HepG2 (cell line): ENCODE results near the gene BLOC1S4. TPM values are rescaled to one million over a fixed set of nuclear protein-coding genes. Genes with fewer than 3 reads are reported as not detected.

Experiments used
- DPF2 ChIP-seq: sonication (generic); formaldehyde crosslinking; IDR thresholded peaks from 2 replicates; pipeline ENCODE4 v1.4.0; 2020; ENCODE audit warnings: mild to moderate bottlenecking, low read depth, missing genetic modification reagents, borderline replicate concordance
- GTF2F1 ChIP-seq: fragments of 150-350 bp; IDR thresholded peaks from 2 replicates; pipeline ENCODE4 v1.6.1; 2014; ENCODE audit warnings: low read length
- KDM1A ChIP-seq: IDR thresholded peaks from 2 replicates; pipeline ENCODE4 v1.6.1; 2016; ENCODE audit warnings: missing compliant biosample characterization
- KLF9 ChIP-seq: IDR thresholded peaks from 2 replicates; pipeline ENCODE4 v1.6.1; 2016; ENCODE audit warnings: low read depth
- NFATC3 ChIP-seq: sonication (generic); formaldehyde crosslinking; IDR thresholded peaks from 2 replicates; pipeline ENCODE4 v1.5.1; 2020; ENCODE audit warnings: mild to moderate bottlenecking, missing genetic modification reagents
- NKX3-1 ChIP-seq: sonication (generic); formaldehyde crosslinking; IDR thresholded peaks from 2 replicates; pipeline ENCODE4 v1.5.0; 2020; ENCODE audit warnings: missing genetic modification reagents
- PRDM10 ChIP-seq: sonication (generic); formaldehyde crosslinking; IDR thresholded peaks from 2 replicates; pipeline ENCODE4 v1.4.0; 2020; ENCODE audit warnings: low read depth, missing genetic modification reagents
- RERE ChIP-seq: IDR thresholded peaks from 2 replicates; pipeline ENCODE4 v1.6.1; 2016; ENCODE audit warnings: low read depth, missing genetic modification reagents, missing compliant biosample characterization
- SIN3B ChIP-seq: fragments of 150-350 bp; IDR thresholded peaks from 2 replicates; pipeline ENCODE4 v1.6.1; 2014; ENCODE audit warnings: low read length
- SOX5 ChIP-seq: IDR thresholded peaks from 2 replicates; pipeline ENCODE4 v1.6.1; 2016; ENCODE audit warnings: borderline replicate concordance
- TIGD3 ChIP-seq: sonication (generic); formaldehyde crosslinking; IDR thresholded peaks from 2 replicates; pipeline ENCODE4 v1.5.1; 2020; ENCODE audit warnings: mild to moderate bottlenecking, missing genetic modification reagents, borderline replicate concordance
- ZFYVE20 ChIP-seq: sonication (generic); formaldehyde crosslinking; IDR thresholded peaks from 2 replicates; pipeline ENCODE4 v1.8.0; 2023; ENCODE audit warnings: low read depth, mild to moderate bottlenecking, moderate library complexity, missing genetic modification reagents, borderline replicate concordance
- ZNF33B ChIP-seq: sonication (generic); formaldehyde crosslinking; IDR thresholded peaks from 2 replicates; pipeline ENCODE4 v1.5.1; 2020; ENCODE audit warnings: mild to moderate bottlenecking, missing genetic modification reagents
- ZNF44 ChIP-seq: sonication (generic); formaldehyde crosslinking; IDR thresholded peaks from 2 replicates; pipeline ENCODE4 v1.5.1; 2020; ENCODE audit warnings: mild to moderate bottlenecking, missing genetic modification reagents
- ZNF512 ChIP-seq: sonication (generic); formaldehyde crosslinking; IDR thresholded peaks from 2 replicates; pipeline ENCODE4 v1.4.0; 2020; ENCODE audit warnings: mild to moderate bottlenecking, missing genetic modification reagents
- ZNF607 ChIP-seq: sonication (generic); formaldehyde crosslinking; IDR thresholded peaks from 2 replicates; pipeline ENCODE4 v1.5.1; 2020; ENCODE audit warnings: missing genetic modification reagents, mild to moderate bottlenecking, borderline replicate concordance
- ZNF737 ChIP-seq: sonication (generic); formaldehyde crosslinking; IDR thresholded peaks from 2 replicates; pipeline ENCODE4 v1.5.0; 2020; ENCODE audit warnings: missing genetic modification reagents, mild to moderate bottlenecking, borderline replicate concordance
- polyA plus RNA-seq, 8 experiments: library from polyadenylated mRNA; depleted of rRNA in 3 of 8; stranded (reverse) in 7 of 8; unstranded in 1 of 8; fragments of >200 nt; fragmentation: Illumina TruSeq in 4 of 8; extraction: Trizol in 4 of 8; gene quantifications; 2 replicates each; pipeline versions ENCODE4 v1.2.1 to v1.2.3, GENCODE V29; 2011 to 2016; ENCODE audit warnings: low read depth in 4 of 8, missing spikeins in 1 of 8, mixed read lengths in 1 of 8; ENCODE audit not compliant: insufficient read depth in 1 of 8
- total RNA-seq, 5 experiments: library from RNA; depleted of rRNA; stranded (reverse); fragments of >200 nt; fragmentation: Illumina TruSeq; extraction: Trizol; gene quantifications; 2 replicates each; pipeline ENCODE4 v1.2.3, GENCODE V29; 2016; ENCODE audit warnings: low read depth in 1 of 5

Gene BLOC1S4
- total and polyA plus RNA-seq, 2 of the 13 experiments (the other 11 are each of a cell fraction or from before 2014, with no cell fraction given), result 15.5 to 20.9 TPM

- TF ChIP-seq RERE (CRISPR knock-in tag), result peak; percentile 72
- 0 out of 2 replicates have a peak, but pooled peaks have one; percentile 10 for TF ChIP-seq KDM1A (CRISPR knock-in tag)
- peak; percentile 89 for TF ChIP-seq DPF2 (CRISPR knock-in tag)
- no peak for TF ChIP-seq GTF2F1
- peak; percentile 37 for TF ChIP-seq NKX3-1 (CRISPR knock-in tag)
- TF ChIP-seq PRDM10 (CRISPR knock-in tag), result peak; percentile 56; the same call in 1 of the 2 replicates
- TF ChIP-seq SIN3B, result no peak
- peak; percentile 90; the same call in 1 of the 2 replicates for TF ChIP-seq NFATC3 (CRISPR knock-in tag)
- no peak for TF ChIP-seq ZFYVE20 (CRISPR knock-in tag)
- TF ChIP-seq ZNF607, result peak; percentile 26; the same call in 1 of the 2 replicates
- TF ChIP-seq SOX5 (CRISPR knock-in tag), result peak; percentile 62; the same call in 1 of the 2 replicates
- TF ChIP-seq ZNF33B (CRISPR knock-in tag), result no peak
- TF ChIP-seq TIGD3 (CRISPR knock-in tag), result no peak
- peak; percentile 56; the same call in 1 of the 2 replicates for TF ChIP-seq ZNF44 (CRISPR knock-in tag)
- no peak for TF ChIP-seq ZNF512 (CRISPR knock-in tag)
- TF ChIP-seq ZNF737 (CRISPR knock-in tag), result no peak
- no peak for TF ChIP-seq KLF9
Observed at GRCh38 chr4:6733358-6734164, 17.6 kb downstream of the BLOC1S4 start (continued).
